Activated CD4-positive, alpha-beta memory T cell treated with anti-CD3 and anti-CD28 coated beads, Interleukin-2, amount 10 ng/mL, durations not matched to agents 7 days and 5 days (primary cell): ENCODE results near the gene MCC. TPM values are rescaled to one million over a fixed set of nuclear protein-coding genes. Genes with fewer than 3 reads are reported as not detected.
A peak's percentile ranks its signal among the peaks of the same experiment; 100 is the strongest.

Source experiments
- CTCF ChIA-PET: fragments of 350-600 bp; sonication (Branson Sonifier 250); formaldehyde crosslinking; loops from one replicate; lab custom pipeline; 2021; ENCODE audit warnings: antibody characterized with exemption, inconsistent platforms; lab: Charles Lee
- POLR2A ChIA-PET: fragments of 350-600 bp; sonication (Branson Sonifier 250); formaldehyde crosslinking; loops from one replicate; lab custom pipeline; 2021; ENCODE audit warnings: antibody characterized with exemption; lab: Charles Lee
- DNase-seq: peaks from one replicate; pipeline ENCODE4 v3.0.0-alpha.2; 2020
- H3K27ac Mint-ChIP-seq: one replicate; pipeline ENCODE4 v1.8.0; 2021; ENCODE audit warnings: mild to moderate bottlenecking, mixed read lengths
- H3K27me3 Mint-ChIP-seq: one replicate; pipeline ENCODE4 v1.8.0; 2021; ENCODE audit warnings: mixed read lengths
- H3K36me3 Mint-ChIP-seq: one replicate; pipeline ENCODE4 v1.8.0; 2021; ENCODE audit warnings: low read depth, mixed read lengths
- H3K4me1 Mint-ChIP-seq: one replicate; pipeline ENCODE4 v1.8.0; 2021; ENCODE audit warnings: mixed read lengths
- H3K4me3 Mint-ChIP-seq: one replicate; pipeline ENCODE4 v1.8.0; 2021; ENCODE audit warnings: mild to moderate bottlenecking, mixed read lengths
- H3K9me3 Mint-ChIP-seq: one replicate; pipeline ENCODE4 v1.8.0; 2021; ENCODE audit warnings: mixed read lengths
- total RNA-seq, 2 experiments: library from RNA; stranded (reverse); gene quantifications; one replicate each; pipeline ENCODE4 v1.2.3, GENCODE V29; 2021

MCC gene
- total RNA-seq, 2 experiments from 2014 or later: 8.6 to 10.4 TPM

DNA sequence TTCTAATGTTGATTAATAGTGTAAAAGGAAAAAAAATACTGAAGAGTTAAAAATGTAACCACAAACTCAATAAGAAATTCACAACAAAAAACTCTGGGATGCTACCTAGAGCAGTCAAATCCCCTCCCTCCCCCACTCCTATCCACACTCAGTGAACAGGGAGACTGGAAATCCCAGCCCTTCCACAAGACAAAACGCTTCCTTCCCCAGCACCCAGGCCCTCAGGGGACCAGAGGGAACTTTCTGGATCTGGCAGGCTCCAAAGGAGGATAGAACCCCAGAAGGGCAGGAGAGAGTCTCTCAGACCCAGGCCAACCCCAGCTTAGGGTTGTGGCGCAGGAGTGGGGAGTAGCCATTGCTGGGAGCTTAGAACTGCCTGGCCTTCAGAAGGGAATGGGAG is 456.7 kb downstream of the MCC start:
- Mint-ChIP-seq H3K36me3 (peaks cover 28% of the 10 kb centered on the region), H3K27ac (no peak overlapping the region), H3K27me3 (no peaks in the 10 kb centered on the region), H3K4me3 (no peak overlapping the region), H3K4me1 (peaks cover 6% of the 10 kb centered on the region), H3K9me3 (no peaks in the 10 kb centered on the region)
- ChIA-PET POLR2A (interaction anchor here (0.6 to 1.2 kb wide), 3 partner anchors 9 to 171 kb away, joined by 3 read pairs; partner anchors contain the start of gene SRP19), CTCF (no interaction called here)
- DNase-seq: no peak

- no peak overlapping the region for H3K4me3 Mint-ChIP-seq
- ChIA-PET POLR2A (interaction anchor here (0.6 to 1.2 kb wide), 3 partner anchors 9 to 170 kb away, joined by 3 read pairs; partner anchors contain the start of gene SRP19), CTCF (no interaction called here)
- H3K27ac Mint-ChIP-seq: no peak overlapping the region
- H3K27me3 Mint-ChIP-seq: no peaks in the 10 kb centered on the region
- no peak for DNase-seq
- peaks cover 6% of the 10 kb centered on the region for H3K4me1 Mint-ChIP-seq
- H3K36me3 Mint-ChIP-seq: peaks cover 32% of the 10 kb centered on the region
- no peaks in the 10 kb centered on the region for H3K9me3 Mint-ChIP-seq
Measured at GRCh38 chr5:113031104-113031503, 457.1 kb downstream of the MCC start.

- no peak for DNase-seq
- Mint-ChIP-seq H3K27me3 (no peaks in the 10 kb centered on the region), H3K9me3 (no peaks in the 10 kb centered on the region), H3K4me3 (no peak overlapping the region), H3K4me1 (peaks cover 2% of the 10 kb centered on the region), H3K27ac (no peak overlapping the region), H3K36me3 (peaks cover 42% of the 10 kb centered on the region)
- ChIA-PET POLR2A (interaction anchor here (1.2 kb wide), 1 partner anchor 9 kb away, joined by 4 read pairs; no protein-coding TSS in a partner anchor), CTCF (interaction anchor here (1.8 kb wide), 1 partner anchor 33 kb away, joined by 5 read pairs; no protein-coding TSS in a partner anchor)
Measured at GRCh38 chr5:113029614-113030013, 458.6 kb downstream of the MCC start.

- Mint-ChIP-seq H3K4me1 (peaks cover 23% of the 10 kb centered on the region), H3K27ac (no peak overlapping the region), H3K9me3 (no peaks in the 10 kb centered on the region), H3K36me3 (peaks cover 63% of the 10 kb centered on the region), H3K27me3 (no peaks in the 10 kb centered on the region), H3K4me3 (no peak overlapping the region)
- ChIA-PET POLR2A (interaction anchor here (1.6 kb wide), 1 partner anchor 12 kb away, joined by 3 read pairs; no protein-coding TSS in a partner anchor), CTCF (no interaction called here)
- DNase-seq: no peak
Measured at GRCh38 chr5:113027431-113027830, 460.8 kb downstream of the MCC start.

DNA sequence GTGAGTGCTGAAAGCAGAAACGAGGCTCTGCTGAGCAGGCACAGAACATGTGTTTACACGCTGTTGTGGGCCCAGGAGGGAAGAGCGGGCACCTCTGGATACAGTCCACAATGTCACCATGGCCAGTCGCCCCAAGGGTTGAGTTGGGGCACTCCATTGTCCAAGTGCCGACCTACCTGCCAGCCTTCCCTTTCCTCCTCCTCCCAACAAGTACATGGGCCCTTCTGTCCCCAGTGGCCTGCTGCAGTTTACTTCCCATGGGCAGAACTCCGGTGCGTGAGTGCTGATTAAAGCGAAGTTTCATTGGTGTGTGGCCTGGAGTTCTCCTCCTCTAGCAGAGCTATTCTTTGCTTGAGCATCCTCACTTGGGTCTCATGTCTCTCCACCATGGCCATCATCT is 461.2 kb downstream of the MCC start:
- no peak for DNase-seq
- no peak overlapping the region for H3K27ac Mint-ChIP-seq
- no peak overlapping the region for H3K4me3 Mint-ChIP-seq
- H3K4me1 Mint-ChIP-seq: peaks cover 27% of the 10 kb centered on the region
- ChIA-PET POLR2A (no interaction called here), CTCF (no interaction called here)
- H3K36me3 Mint-ChIP-seq: peaks cover 64% of the 10 kb centered on the region
- no peaks in the 10 kb centered on the region for H3K9me3 Mint-ChIP-seq
- H3K27me3 Mint-ChIP-seq: no peaks in the 10 kb centered on the region

DNA sequence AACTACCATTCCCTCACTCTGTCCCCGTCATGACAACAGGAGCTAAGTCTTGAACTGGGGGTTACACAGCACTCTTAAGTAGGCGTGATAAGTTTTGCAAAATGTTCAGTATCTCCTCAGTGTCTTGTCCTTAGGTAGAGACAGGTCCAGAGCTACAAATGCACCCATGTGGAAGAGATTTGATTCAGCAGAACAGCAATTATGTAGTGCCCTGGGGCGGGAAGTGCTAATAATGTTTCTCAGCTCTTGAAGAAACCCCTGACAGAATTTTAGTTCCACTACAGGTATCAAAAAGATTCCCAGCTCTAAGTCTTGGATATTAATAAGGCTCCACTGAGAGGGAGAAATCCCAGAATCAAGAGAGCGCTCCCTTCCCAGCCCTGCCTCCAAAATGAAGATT is 462.0 kb downstream of the MCC start:
- Mint-ChIP-seq H3K4me1 (peaks cover 34% of the 10 kb centered on the region), H3K4me3 (no peak overlapping the region), H3K36me3 (peaks cover 69% of the 10 kb centered on the region), H3K27ac (no peak overlapping the region), H3K9me3 (no peaks in the 10 kb centered on the region), H3K27me3 (no peaks in the 10 kb centered on the region)
- CTCF ChIA-PET: no interaction called here
- POLR2A ChIA-PET: interaction anchor here (1.2 kb wide), 1 partner anchor 9 kb away, joined by 4 read pairs; no protein-coding TSS in a partner anchor
- no peak for DNase-seq

GRCh38 chr5:113025596-113025995 is 462.7 kb downstream of the MCC start:
- ChIA-PET CTCF (interaction anchor here (0.7 kb wide), 1 partner anchor 121 kb away, joined by 3 read pairs; no protein-coding TSS in a partner anchor), POLR2A (interaction anchor here (0.6 to 1.2 kb wide), 2 partner anchors 10 to 113 kb away, joined by 3 to 4 read pairs; no protein-coding TSS in a partner anchor)

DNA sequence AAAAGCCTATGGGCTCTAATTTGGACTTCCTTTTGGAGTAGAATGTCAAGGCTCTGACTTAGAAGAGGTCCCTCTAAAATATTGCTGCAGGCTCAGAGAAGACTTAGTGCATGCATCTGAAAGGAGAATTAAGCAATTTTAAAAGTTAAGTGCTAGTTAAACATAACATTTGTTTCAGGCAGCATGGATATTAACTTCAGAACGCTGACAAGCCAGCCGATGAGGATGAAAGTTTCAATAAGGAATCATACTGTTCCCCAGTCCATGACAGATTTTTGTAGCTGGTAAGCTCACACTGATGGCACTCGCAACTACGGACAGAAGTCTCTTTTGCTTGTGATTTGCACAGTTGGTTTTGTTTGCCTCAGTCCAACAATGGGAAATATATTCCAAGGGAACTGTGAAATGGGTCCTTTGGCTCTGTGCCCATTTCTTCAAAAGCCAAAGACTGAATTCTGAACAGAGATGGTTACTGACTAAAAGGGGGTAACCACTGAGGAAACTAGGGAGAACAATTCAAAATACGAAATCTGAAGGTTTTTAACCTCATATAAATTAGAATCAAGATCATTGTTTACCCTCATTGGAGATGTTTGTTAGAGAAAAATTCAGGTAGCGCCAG is 464.1 kb downstream of the MCC start:
- POLR2A ChIA-PET: interaction anchor here (1.4 to 5.2 kb wide), 5 partner anchors 9 to 489 kb away, joined by 4 to 29 read pairs (median 9); partner anchors contain the start of genes DCP2 and YTHDC2
- Mint-ChIP-seq H3K27ac (no peak overlapping the region), H3K36me3 (peaks cover 71% of the 10 kb centered on the region)

More at GRCh38 chr5:113025596-113025995, 462.7 kb downstream of the MCC start:
- DNase-seq: no peak
- Mint-ChIP-seq H3K27me3 (no peaks in the 10 kb centered on the region), H3K36me3 (peaks cover 75% of the 10 kb centered on the region), H3K9me3 (no peaks in the 10 kb centered on the region), H3K4me3 (no peak overlapping the region), H3K27ac (no peak overlapping the region), H3K4me1 (peaks cover 40% of the 10 kb centered on the region)

GRCh38 chr5:113022661-113023060 is 465.6 kb downstream of the MCC start:
- H3K4me1 Mint-ChIP-seq: peaks cover 68% of the 10 kb centered on the region
- DNase-seq: no peak
- CTCF ChIA-PET: interaction anchor here (0.5 to 3.1 kb wide), 9 partner anchors 10 to 488 kb away, joined by 3 to 18 read pairs (median 4); partner anchors contain the start of gene DCP2
- no peaks in the 10 kb centered on the region for H3K27me3 Mint-ChIP-seq
- H3K4me3 Mint-ChIP-seq: peak overlapping the region; percentile 40
- H3K27ac Mint-ChIP-seq: peak overlapping the region; percentile 86
- peaks cover 76% of the 10 kb centered on the region for H3K36me3 Mint-ChIP-seq
- POLR2A ChIA-PET: interaction anchor here (0.7 to 5.2 kb wide), 17 partner anchors 8 to 491 kb away, joined by 3 to 29 read pairs (median 5); partner anchors contain the start of genes DCP2 and YTHDC2
- H3K9me3 Mint-ChIP-seq: no peaks in the 10 kb centered on the region

More for the DNA sequence above, 464.1 kb downstream of the MCC start:
- no peaks in the 10 kb centered on the region for H3K9me3 Mint-ChIP-seq
- DNase-seq: no peak
- H3K27me3 Mint-ChIP-seq: no peaks in the 10 kb centered on the region
- H3K4me3 Mint-ChIP-seq: no peak overlapping the region
- CTCF ChIA-PET: interaction anchor here (1.5 to 3.1 kb wide), 5 partner anchors 11 to 486 kb away, joined by 4 to 18 read pairs (median 4); partner anchors contain the start of gene DCP2
- peaks cover 53% of the 10 kb centered on the region for H3K4me1 Mint-ChIP-seq

DNA sequence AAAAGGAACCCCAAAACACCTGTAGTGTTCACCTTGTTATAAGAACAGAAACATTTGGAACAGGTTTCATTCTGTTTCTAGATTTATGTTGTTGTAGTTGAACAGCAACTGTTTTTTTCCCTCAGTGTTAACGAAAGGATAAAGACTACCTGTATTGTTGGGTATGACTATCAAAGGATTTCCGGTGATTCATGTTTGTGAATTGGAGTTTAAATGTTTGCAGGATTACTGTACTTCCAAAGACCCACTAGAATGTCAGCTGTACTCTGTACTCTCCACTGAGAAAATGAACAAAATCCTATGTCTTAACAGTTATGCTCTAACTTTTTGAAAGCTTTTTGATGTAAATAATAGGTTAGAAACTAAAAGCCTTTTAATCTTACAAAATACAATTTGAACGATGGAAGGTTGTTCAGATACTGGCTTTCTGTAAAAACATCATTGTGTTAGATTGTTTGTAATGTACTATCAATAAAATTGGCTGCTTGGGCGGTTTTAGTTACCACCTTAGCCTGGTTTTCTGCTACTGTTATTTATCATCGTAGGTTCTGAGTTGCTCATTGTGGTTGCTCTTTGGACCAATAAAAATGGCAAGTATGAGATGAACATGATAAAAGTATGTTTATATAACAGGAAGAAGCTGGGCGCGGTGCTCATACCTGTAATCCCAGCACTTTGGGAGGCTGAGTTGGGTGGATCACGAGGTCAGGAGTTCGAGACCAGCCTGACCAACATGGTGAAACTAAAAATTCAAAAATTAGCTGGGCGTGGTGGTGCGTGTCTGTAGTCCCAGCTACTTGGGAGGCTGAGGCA is 467.6 kb downstream of the MCC start:
- H3K27ac Mint-ChIP-seq: peak overlapping the region; percentile 89
- no peaks in the 10 kb centered on the region for H3K27me3 Mint-ChIP-seq
- no peak overlapping the region for H3K4me3 Mint-ChIP-seq
- ChIA-PET POLR2A (interaction anchor here (0.6 to 5.2 kb wide), 13 partner anchors 8 to 274 kb away, joined by 3 to 29 read pairs (median 4); partner anchors contain the start of gene DCP2), CTCF (interaction anchor here (0.7 to 3.1 kb wide), 5 partner anchors 24 to 309 kb away, joined by 3 to 18 read pairs (median 4); partner anchors contain the start of gene DCP2)
- DNase-seq: peak; percentile 58
- H3K36me3 Mint-ChIP-seq: peaks cover 69% of the 10 kb centered on the region
- no peaks in the 10 kb centered on the region for H3K9me3 Mint-ChIP-seq
- peaks cover 75% of the 10 kb centered on the region for H3K4me1 Mint-ChIP-seq

DNA sequence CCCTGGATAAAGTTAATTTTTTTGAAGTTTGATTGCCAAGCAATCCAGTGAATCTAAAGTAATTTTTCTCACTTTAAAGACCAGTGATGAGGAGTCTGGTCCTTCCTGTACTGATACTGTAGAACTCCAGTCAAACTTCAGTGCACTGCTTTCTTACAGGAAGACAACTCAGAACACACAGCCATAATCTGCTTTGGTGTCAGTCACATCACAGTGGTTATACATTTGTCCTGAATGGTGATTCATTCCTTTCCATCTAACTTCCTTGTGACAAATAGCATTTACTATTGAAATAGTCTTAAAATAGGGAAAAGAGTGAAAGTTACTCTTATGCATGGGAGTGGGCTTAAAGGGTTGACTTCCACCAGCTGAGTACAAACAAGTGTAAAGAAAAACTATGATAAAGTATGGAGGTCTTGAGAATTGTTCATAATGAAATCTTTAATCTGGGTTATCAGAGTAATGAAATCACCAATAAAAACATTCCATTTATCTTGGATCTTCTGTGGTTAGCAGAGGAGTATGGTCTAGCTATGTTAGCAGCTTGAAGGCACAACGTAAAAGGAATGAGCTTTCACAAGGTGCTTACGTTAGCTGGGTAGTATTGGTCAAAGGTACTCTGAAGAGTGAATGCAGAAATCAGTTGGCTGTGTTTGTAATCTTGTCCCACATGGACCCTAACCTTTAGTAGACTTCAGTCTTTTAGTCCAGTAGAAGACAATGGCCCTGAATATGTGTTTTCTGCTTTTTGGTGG is 470.2 kb downstream of the MCC start:
- DNase-seq: no peak
- H3K27me3 Mint-ChIP-seq: no peaks in the 10 kb centered on the region
- POLR2A ChIA-PET: interaction anchor here (1.1 to 1.4 kb wide), 2 partner anchors 33 to 42 kb away, joined by 3 to 4 read pairs; partner anchors contain the start of gene DCP2
- no peaks in the 10 kb centered on the region for H3K9me3 Mint-ChIP-seq
- no peak overlapping the region for H3K4me3 Mint-ChIP-seq
- peak overlapping the region; percentile 33 for H3K27ac Mint-ChIP-seq
- peaks cover 60% of the 10 kb centered on the region for H3K4me1 Mint-ChIP-seq
- H3K36me3 Mint-ChIP-seq: peaks cover 73% of the 10 kb centered on the region
- CTCF ChIA-PET: interaction anchor here (2.3 kb wide), 1 partner anchor 22 kb away, joined by 11 read pairs; no protein-coding TSS in a partner anchor

- no peak overlapping the region for H3K4me3 Mint-ChIP-seq
- H3K27ac Mint-ChIP-seq: no peak overlapping the region
- ChIA-PET CTCF (interaction anchor here (2.9 kb wide), 1 partner anchor 9 kb away, joined by 17 read pairs; no protein-coding TSS in a partner anchor), POLR2A (no interaction called here)
- peaks cover 14% of the 10 kb centered on the region for H3K4me1 Mint-ChIP-seq
- no peaks in the 10 kb centered on the region for H3K9me3 Mint-ChIP-seq
- no peaks in the 10 kb centered on the region for H3K27me3 Mint-ChIP-seq
- DNase-seq: no peak
- peaks cover 63% of the 10 kb centered on the region for H3K36me3 Mint-ChIP-seq
Measured at GRCh38 chr5:113005454-113005853, 482.8 kb downstream of the MCC start.
